CD4-positive, alpha-beta T cell treated with Interleukin-4 for 4 hours (primary cell): ENCODE data around the gene VSIG8.
"Not testable (repeated sequence)": the region's sequence is repeated elsewhere in the genome, so short reads cannot be mapped to it uniquely, and the experiment has no call there.

ENCODE experiments used
- DNase-seq: peaks from one replicate; pipeline ENCODE4 v3.0.0-alpha.2; 2020

VSIG8 gene

GRCh38 chr1:159862557-159862956, at the start of gene VSIG8:
TSS of gene VSIG8 (minus strand) at chr1:159862657. CDS start at chr1:159862521, 136 bp downstream.
- DNase-seq, result no peak

- DNase-seq, result peak; percentile 27
Observed at GRCh38 chr1:159911326-159912070, 49.0 kb upstream of the VSIG8 start.

- no peak for DNase-seq
Observed at GRCh38 chr1:159908031-159908940, 45.8 kb upstream of the VSIG8 start.

- DNase-seq, result no peak
Observed at GRCh38 chr1:159906960-159907359, 44.5 kb upstream of the VSIG8 start.

- DNase-seq, result not testable (repeated sequence)
Observed at GRCh38 chr1:159904036-159904435, 41.6 kb upstream of the VSIG8 start.

- no peak for DNase-seq
Observed at GRCh38 chr1:159902541-159902940, 40.1 kb upstream of the VSIG8 start.

GRCh38 chr1:159900755-159901360, 38.4 kb upstream of the VSIG8 start:
- DNase-seq, result no peak

GRCh38 chr1:159900086-159900680, 37.7 kb upstream of the VSIG8 start, which contains the start of gene CFAP45:
TSS of gene CFAP45 (minus strand) at chr1:159900165. CDS start at chr1:159900098, 67 bp downstream.
- peak; percentile 38 for DNase-seq

GRCh38 chr1:159899634-159900033, 37.2 kb upstream of the VSIG8 start:
- DNase-seq, result not testable (repeated sequence)

GRCh38 chr1:159898527-159898926, 36.1 kb upstream of the VSIG8 start:
- DNase-seq, result no peak

- DNase-seq, result no peak
Observed at GRCh38 chr1:159897962-159898361, 35.5 kb upstream of the VSIG8 start.

- DNase-seq, result no peak
Observed at GRCh38 chr1:159896546-159896930, 34.1 kb upstream of the VSIG8 start.

- no peak for DNase-seq
Observed at GRCh38 chr1:159895836-159896545, 33.5 kb upstream of the VSIG8 start.

- DNase-seq, result no peak
Observed at GRCh38 chr1:159895286-159895685, 32.8 kb upstream of the VSIG8 start.

- DNase-seq, result no peak
Observed at GRCh38 chr1:159892944-159893343, 30.5 kb upstream of the VSIG8 start.

- DNase-seq, result peak; percentile 84
Observed at GRCh38 chr1:159891275-159892157, 29.1 kb upstream of the VSIG8 start.

- DNase-seq, result no peak
Observed at GRCh38 chr1:159890390-159890789, 27.9 kb upstream of the VSIG8 start.

- DNase-seq, result no peak
Observed at GRCh38 chr1:159889821-159890252, 27.4 kb upstream of the VSIG8 start.

- no peak for DNase-seq
Observed at GRCh38 chr1:159889202-159889601, 26.7 kb upstream of the VSIG8 start.

GRCh38 chr1:159884296-159884695, 21.8 kb upstream of the VSIG8 start:
- no peak for DNase-seq

- no peak for DNase-seq
Observed at GRCh38 chr1:159883134-159883533, 20.7 kb upstream of the VSIG8 start.
